CD4-positive, alpha-beta T cell treated with Interleukin-6 for 4 hours (primary cell): Measurements from ENCODE around the gene TTLL1.
"Not testable (repeated sequence)": the region's sequence is repeated elsewhere in the genome, so short reads cannot be mapped to it uniquely, and the experiment has no call there.

Experiments
- DNase-seq: peaks from one replicate; pipeline ENCODE4 v3.0.0-alpha.2; 2020; ENCODE audit warnings: mixed read lengths

The TTLL1 gene

GRCh38 chr22:43060183-43060582 is 29.0 kb downstream of the TTLL1 start:
- peak; percentile 22 for DNase-seq

GRCh38 chr22:43057641-43058040 is 31.6 kb downstream of the TTLL1 start:
- DNase-seq: no peak

GRCh38 chr22:43053176-43053575 is 36.0 kb downstream of the TTLL1 start:
- DNase-seq: no peak

GRCh38 chr22:43050995-43051394 is 38.2 kb downstream of the TTLL1 start:
- DNase-seq: no peak

GRCh38 chr22:43047605-43048004 is 41.6 kb downstream of the TTLL1 start:
- DNase-seq: no peak

- no peak for DNase-seq
Observed at GRCh38 chr22:43044290-43044712, 44.9 kb downstream of the TTLL1 start.

- no peak for DNase-seq
Observed at GRCh38 chr22:43042101-43042780, 47.0 kb downstream of the TTLL1 start.

GRCh38 chr22:43039800-43040199 is 49.4 kb downstream of the TTLL1 start:
- no peak for DNase-seq

- no peak for DNase-seq
Observed at GRCh38 chr22:43038325-43038724, 50.9 kb downstream of the TTLL1 start.

- DNase-seq: no peak
Observed at GRCh38 chr22:43036282-43036829, 52.8 kb downstream of the TTLL1 start.

GRCh38 chr22:43035250-43035649 is 53.9 kb downstream of the TTLL1 start:
- DNase-seq: no peak

- no peak for DNase-seq
Observed at GRCh38 chr22:43031617-43032016, 57.6 kb downstream of the TTLL1 start.

GRCh38 chr22:43018615-43019014 is 70.6 kb downstream of the TTLL1 start:
- no peak for DNase-seq

- DNase-seq: no peak
Observed at GRCh38 chr22:43017525-43018460, 71.4 kb downstream of the TTLL1 start.

GRCh38 chr22:43016150-43016549 is 73.0 kb downstream of the TTLL1 start:
- DNase-seq: not testable (repeated sequence)

GRCh38 chr22:43015677-43016042 is 73.5 kb downstream of the TTLL1 start:
- no peak for DNase-seq

- peak; percentile 99 for DNase-seq
Observed at GRCh38 chr22:43014869-43015676, 74.1 kb downstream of the TTLL1 start, which contains the start of gene PACSIN2. PACSIN2 (minus strand) TSS chr22:43015149; CDS start chr22:42912080, 103,069 bp downstream.

- DNase-seq: peak; percentile 56
Observed at GRCh38 chr22:43014316-43014868, 74.8 kb downstream of the TTLL1 start.

- no peak for DNase-seq
Observed at GRCh38 chr22:43013355-43014315, 75.6 kb downstream of the TTLL1 start.

- DNase-seq: no peak
Observed at GRCh38 chr22:43012390-43012789, 76.8 kb downstream of the TTLL1 start.

- DNase-seq: no peak
Observed at GRCh38 chr22:43011079-43011478, 78.1 kb downstream of the TTLL1 start.
